IMR-90 (cell line): ENCODE data around the gene HHATL. TPM values are rescaled to one million over a fixed set of nuclear protein-coding genes. Genes with fewer than 3 reads are reported as not detected.

Experiments
- ATAC-seq: fragments of 200-7000 bp; cut with Tn5 transposase; 2 replicates; pipeline ENCODE4 v1.9.1; 2020; ENCODE audit warnings: low read depth, mild to moderate bottlenecking, moderate library complexity
- BruUV-seq: library from RNA; stranded (reverse); fragments of 400-500 nt; replicated peaks from 2 replicates; lab custom pipeline; 2021; lab: Mats Ljungman, UMichigan
- CTCF ChIA-PET: fragments of 300-600 bp; formaldehyde crosslinking; extraction: SDS; loops from one replicate; lab custom pipeline; 2021; ENCODE audit warnings: antibody characterized with exemption; lab: Yijun Ruan, JAX
- POLR2A ChIA-PET: fragments of 300-600 bp; sonication (Branson Sonifier 250); formaldehyde crosslinking; loops from one replicate; lab custom pipeline; 2022; ENCODE audit warnings: antibody characterized with exemption; ENCODE audit not compliant: unreplicated experiment; lab: Charles Lee
- DNase-seq: peaks from one replicate; pipeline ENCODE4 v3.0.0; 2013
- H2AFZ ChIP-seq: replicated peaks from 2 replicates; pipeline ENCODE3; 2013; ENCODE audit warnings: low read length, mild to moderate bottlenecking; ENCODE audit not compliant: poor library complexity
- H2AK5ac ChIP-seq: 2 replicates; pipeline ENCODE4 v1.6.1; 2013; ENCODE audit warnings: low read depth, low read length, inconsistent platforms
- H2AK9ac ChIP-seq: replicated peaks from 2 replicates; pipeline ENCODE3; 2013; ENCODE audit warnings: mild to moderate bottlenecking, low read depth, low read length, moderate library complexity; ENCODE audit not compliant: poor library complexity
- H2BK120ac ChIP-seq: 2 replicates; pipeline ENCODE4 v1.6.1; 2013; ENCODE audit warnings: low read depth, low read length, inconsistent platforms
- H2BK15ac ChIP-seq: 3 replicates; pipeline ENCODE4 v1.6.1; 2013; ENCODE audit warnings: low read depth, low read length, inconsistent platforms
- H2BK20ac ChIP-seq: 2 replicates; pipeline ENCODE4 v1.6.1; 2013; ENCODE audit warnings: low read depth, mild to moderate bottlenecking, inconsistent platforms, low read length, moderate library complexity
- H2BK5ac ChIP-seq: 2 replicates; pipeline ENCODE4 v1.6.1; 2013; ENCODE audit warnings: mild to moderate bottlenecking, low read depth, low read length, inconsistent platforms; ENCODE audit not compliant: poor library complexity, severe bottlenecking
- H3K14ac ChIP-seq: replicated peaks from 2 replicates; pipeline ENCODE4 v1.6.1; 2013; ENCODE audit warnings: low read depth, low read length, inconsistent platforms
- H3K18ac ChIP-seq: 2 replicates; pipeline ENCODE4 v1.6.1; 2013; ENCODE audit warnings: low read depth, low read length, control low read depth
- H3K23ac ChIP-seq: 2 replicates; pipeline ENCODE4 v1.6.1; 2013; ENCODE audit warnings: low read depth, low read length, inconsistent platforms
- H3K27ac ChIP-seq: 2 replicates; pipeline ENCODE4 v1.5.1; 2013; ENCODE audit warnings: mild to moderate bottlenecking, control low read depth, low read length; ENCODE audit not compliant: insufficient read depth
- H3K27me3 ChIP-seq: 2 replicates; pipeline ENCODE4 v1.6.1; 2013; ENCODE audit warnings: low read length; ENCODE audit not compliant: control insufficient read depth, insufficient read depth
- H3K36me3 ChIP-seq: 2 replicates; pipeline ENCODE4 v1.6.1; 2013; ENCODE audit warnings: low read length, mixed read lengths; ENCODE audit not compliant: control insufficient read depth, insufficient read depth
- H3K4ac ChIP-seq: 2 replicates; pipeline ENCODE4 v1.6.1; 2013; ENCODE audit warnings: low read depth, low read length, inconsistent platforms
- H3K4me1 ChIP-seq: 2 replicates; pipeline ENCODE4 v1.6.1; 2013; ENCODE audit warnings: low read length, mixed read lengths; ENCODE audit not compliant: control insufficient read depth, insufficient read depth
- H3K4me2 ChIP-seq: 2 replicates; pipeline ENCODE4 v1.6.1; 2013; ENCODE audit warnings: low read depth, mild to moderate bottlenecking, control low read depth, low read length, moderate library complexity
- H3K4me3 ChIP-seq: 2 replicates; pipeline ENCODE4 v1.5.1; 2013; ENCODE audit warnings: low read depth, mild to moderate bottlenecking, control low read depth, low read length, moderate library complexity; ENCODE audit not compliant: insufficient read depth
- H3K56ac ChIP-seq: 2 replicates; pipeline ENCODE4 v1.6.1; 2013; ENCODE audit warnings: low read length, inconsistent platforms; ENCODE audit not compliant: insufficient read depth; ENCODE audit errors: extremely low read depth
- H3K79me1 ChIP-seq, 2 experiments: 2 replicates each; pipeline ENCODE4 v1.6.1; 2013; ENCODE audit warnings: low read length in 2 of 2, inconsistent platforms in 1 of 2, low read depth in 1 of 2
- H3K9ac ChIP-seq: 2 replicates; pipeline ENCODE4 v1.6.1; 2013; ENCODE audit warnings: low read depth, low read length, control low read depth
- H3K9me1 ChIP-seq: 2 replicates; pipeline ENCODE4 v1.6.1; 2013; ENCODE audit warnings: low read length, inconsistent platforms; ENCODE audit not compliant: insufficient read depth
- H3K9me3 ChIP-seq: 2 replicates; pipeline ENCODE4 v1.6.1; 2013; ENCODE audit warnings: low read length; ENCODE audit not compliant: control insufficient read depth, insufficient read depth
- H4K20me1 ChIP-seq: 2 replicates; pipeline ENCODE4 v1.6.1; 2013; ENCODE audit warnings: low read length, inconsistent platforms; ENCODE audit not compliant: insufficient read depth
- H4K5ac ChIP-seq: 2 replicates; pipeline ENCODE4 v1.6.1; 2013; ENCODE audit warnings: mild to moderate bottlenecking, low read depth, low read length, control low read depth
- H4K8ac ChIP-seq, 2 experiments: 2 replicates each; pipeline ENCODE4 v1.6.1; 2013; ENCODE audit warnings: low read depth in 2 of 2, low read length in 2 of 2, control low read depth in 1 of 2, inconsistent platforms in 1 of 2
- H4K91ac ChIP-seq: 2 replicates; pipeline ENCODE4 v1.6.1; 2013; ENCODE audit warnings: low read depth, low read length, inconsistent platforms; ENCODE audit not compliant: insufficient read depth
- BHLHE40 ChIP-seq: fragments of 150-350 bp; IDR thresholded peaks from 2 replicates; pipeline ENCODE4 v1.6.1; 2016; ENCODE audit warnings: mild to moderate bottlenecking, low read depth, low read length
- CHD1 ChIP-seq: IDR thresholded peaks from 2 replicates; pipeline ENCODE4 v1.6.1; 2012; ENCODE audit warnings: low read depth, low read length, improper control_type of control experiment
- WGBS, 2 experiments: methylation state at CpG; one replicate each; pipeline versions ENCODE4 v1.1.5 to v1.1.7; 2013; ENCODE audit warnings: missing lambda C conversion rate in 2 of 2; ENCODE audit not compliant: insufficient read length in 1 of 2; ENCODE audit errors: extremely low coverage in 2 of 2; 5-methylcytosine and 5-hydroxymethylcytosine counted together
- dilution Hi-C: fragments of 300-500 bp; cut with HindIII; formaldehyde crosslinking; loops from one replicate; pipeline ENCODE4 v1.14.3; 2018; ENCODE audit warnings: low sequenced_read_pairs; ENCODE audit not compliant: unreplicated experiment
- in situ Hi-C: fragments of 300-500 bp; cut with MboI; formaldehyde crosslinking; loops from 3 replicates; pipeline ENCODE4 v1.14.3; 2019; ENCODE audit warnings: low sequenced_read_pairs, inconsistent platforms, mixed read lengths
- intact Hi-C: fragments of 100-400 bp; cut with micrococcal nuclease; formaldehyde crosslinking; loops from 2 replicates; pipeline ENCODE4 v1.10.0; 2022
- polyA plus RNA-seq, 3 experiments: library from polyadenylated mRNA; depleted of rRNA; stranded (reverse); fragments of >200 nt; gene quantifications; 2 replicates each; pipeline ENCODE4 v1.2.3, GENCODE V29; 2012; ENCODE audit warnings: low replicate concordance in 1 of 3
- total RNA-seq: library from RNA; depleted of rRNA; stranded (reverse); fragments of >200 nt; gene quantifications from 2 replicates; pipeline ENCODE4 v1.2.3, GENCODE V29; 2012
- TF ChIP-seq, protein P1 (sequence below): conservative IDR thresholded peaks from 2 replicates; pipeline ENCODE4 v1.5.1; 2012; ENCODE audit warnings: mild to moderate bottlenecking, low read depth, low read length, improper control_type of control experiment
- TF ChIP-seq, protein P2 (sequence below): fragments of 150-350 bp; IDR thresholded peaks from 2 replicates; pipeline ENCODE4 v1.6.1; 2017; ENCODE audit warnings: mild to moderate bottlenecking, antibody characterized with exemption, low read length, low read depth

The HHATL gene
- total and polyA plus RNA-seq, 2 of the 4 experiments (the other 2 are of a cell fraction): not detected

GRCh38 chr3:42713747-42714146 is 11.1 kb upstream of the HHATL start:
- no peak for ATAC-seq
- H3K4me2 ChIP-seq: no peak overlapping the region
- H4K91ac ChIP-seq: no peak overlapping the region
- H2BK15ac ChIP-seq: no peak overlapping the region
- H2AK9ac ChIP-seq: no peak overlapping the region
- H3K9me3 ChIP-seq: no peaks in the 10 kb centered on the region
- H3K18ac ChIP-seq: no peak overlapping the region
- H2BK20ac ChIP-seq: no peak overlapping the region
- H3K9me1 ChIP-seq: no peaks in the 10 kb centered on the region
- no peak overlapping the region for H3K56ac ChIP-seq
- H3K36me3 ChIP-seq: no peaks in the 10 kb centered on the region
- DNase-seq: no peak
- no peak overlapping the region for H2BK5ac ChIP-seq
- in situ Hi-C loops (no loop called here), intact Hi-C loops (no loop called here), dilution Hi-C loops (no loop called here)
- H2BK120ac ChIP-seq: no peak overlapping the region
- WGBS, 2 experiments: 69% methylated on average over 2 of the region's 2 CpGs; no CpG with 5 or more reads in 1 of the 2 experiments
- H3K23ac ChIP-seq: no peak overlapping the region
- TF ChIP-seq CHD1: no peak
- TF ChIP-seq, protein P1, sequence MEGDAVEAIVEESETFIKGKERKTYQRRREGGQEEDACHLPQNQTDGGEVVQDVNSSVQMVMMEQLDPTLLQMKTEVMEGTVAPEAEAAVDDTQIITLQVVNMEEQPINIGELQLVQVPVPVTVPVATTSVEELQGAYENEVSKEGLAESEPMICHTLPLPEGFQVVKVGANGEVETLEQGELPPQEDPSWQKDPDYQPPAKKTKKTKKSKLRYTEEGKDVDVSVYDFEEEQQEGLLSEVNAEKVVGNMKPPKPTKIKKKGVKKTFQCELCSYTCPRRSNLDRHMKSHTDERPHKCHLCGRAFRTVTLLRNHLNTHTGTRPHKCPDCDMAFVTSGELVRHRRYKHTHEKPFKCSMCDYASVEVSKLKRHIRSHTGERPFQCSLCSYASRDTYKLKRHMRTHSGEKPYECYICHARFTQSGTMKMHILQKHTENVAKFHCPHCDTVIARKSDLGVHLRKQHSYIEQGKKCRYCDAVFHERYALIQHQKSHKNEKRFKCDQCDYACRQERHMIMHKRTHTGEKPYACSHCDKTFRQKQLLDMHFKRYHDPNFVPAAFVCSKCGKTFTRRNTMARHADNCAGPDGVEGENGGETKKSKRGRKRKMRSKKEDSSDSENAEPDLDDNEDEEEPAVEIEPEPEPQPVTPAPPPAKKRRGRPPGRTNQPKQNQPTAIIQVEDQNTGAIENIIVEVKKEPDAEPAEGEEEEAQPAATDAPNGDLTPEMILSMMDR: no peak
- TF ChIP-seq BHLHE40: no peak
- TF ChIP-seq, protein P2, sequence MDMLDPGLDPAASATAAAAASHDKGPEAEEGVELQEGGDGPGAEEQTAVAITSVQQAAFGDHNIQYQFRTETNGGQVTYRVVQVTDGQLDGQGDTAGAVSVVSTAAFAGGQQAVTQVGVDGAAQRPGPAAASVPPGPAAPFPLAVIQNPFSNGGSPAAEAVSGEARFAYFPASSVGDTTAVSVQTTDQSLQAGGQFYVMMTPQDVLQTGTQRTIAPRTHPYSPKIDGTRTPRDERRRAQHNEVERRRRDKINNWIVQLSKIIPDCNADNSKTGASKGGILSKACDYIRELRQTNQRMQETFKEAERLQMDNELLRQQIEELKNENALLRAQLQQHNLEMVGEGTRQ: no peak
- ChIA-PET CTCF (interaction anchor here (1.3 kb wide), 1 partner anchor 31 kb away, joined by 4 read pairs; no protein-coding TSS in a partner anchor), POLR2A (no interaction called here)
- H3K4me3 ChIP-seq: no peak overlapping the region
- H3K4me1 ChIP-seq: no peaks in the 10 kb centered on the region
- no peak overlapping the region for H3K4ac ChIP-seq
- H2AK5ac ChIP-seq: no peak overlapping the region
- no peaks in the 10 kb centered on the region for H3K79me1 ChIP-seq
- no peak overlapping the region for H4K8ac ChIP-seq
- BruUV-seq: no TSS peak
- no peak overlapping the region for H2AFZ ChIP-seq
- H3K27me3 ChIP-seq: peaks cover 49% of the 10 kb centered on the region
- H3K27ac ChIP-seq: no peak overlapping the region
- H4K5ac ChIP-seq: no peak overlapping the region
- no peaks in the 10 kb centered on the region for H4K20me1 ChIP-seq
- H3K9ac ChIP-seq: no peak overlapping the region
- H3K14ac ChIP-seq: no peak overlapping the region
